Hypothalamus (tissue), 51 donors: ENCODE measurements around the gene C16orf78.

Source experiments
- DNase-seq, 51 donors: peaks; one replicate each; lab custom pipeline; 2025; lab: John Stamatoyannopoulos, UW

The C16orf78 gene

GRCh38 chr16:49427771-49428170 is 54.2 kb downstream of the C16orf78 start:
- no peak for DNase-seq

DNA sequence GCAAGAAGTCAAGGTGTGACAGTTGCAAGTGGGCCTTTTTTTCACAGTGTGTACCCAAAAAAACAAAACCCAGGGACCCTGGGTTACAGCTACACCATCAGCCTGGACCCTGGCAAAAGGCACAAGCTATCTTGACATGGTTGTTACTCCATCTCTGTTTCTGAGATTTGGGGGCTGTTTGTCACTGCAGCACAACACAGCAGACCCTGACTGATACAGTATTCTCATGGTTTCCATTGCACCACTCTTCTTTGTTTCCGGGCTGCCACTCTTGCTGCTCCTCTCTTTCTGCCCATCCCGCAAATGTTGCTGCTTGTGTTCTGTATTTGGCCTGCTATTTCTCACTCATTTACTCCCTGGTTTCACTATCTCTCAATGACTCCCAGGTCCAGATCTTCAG is 55.2 kb downstream of the C16orf78 start:
- no peak for DNase-seq

DNA sequence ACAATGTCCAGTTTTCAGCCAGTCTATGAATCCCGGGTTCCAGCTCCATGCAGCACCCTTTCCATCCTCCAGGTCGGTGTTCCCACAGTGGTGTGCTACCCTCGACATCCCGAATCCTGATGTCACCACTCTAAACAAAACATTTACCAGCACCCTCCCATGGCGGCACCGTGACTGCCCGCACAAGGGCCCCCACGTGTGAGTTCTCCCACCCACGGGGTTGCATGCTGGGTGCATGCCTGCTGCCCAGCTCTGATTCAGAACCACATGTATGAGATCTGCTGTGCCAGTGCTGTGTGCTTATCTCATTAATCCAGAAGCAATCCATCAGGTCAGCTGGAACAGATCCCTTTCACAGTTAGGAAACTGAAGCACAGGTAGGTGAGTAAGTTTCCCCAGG is 57.4 kb downstream of the C16orf78 start:
- DNase-seq: no peak

DNA sequence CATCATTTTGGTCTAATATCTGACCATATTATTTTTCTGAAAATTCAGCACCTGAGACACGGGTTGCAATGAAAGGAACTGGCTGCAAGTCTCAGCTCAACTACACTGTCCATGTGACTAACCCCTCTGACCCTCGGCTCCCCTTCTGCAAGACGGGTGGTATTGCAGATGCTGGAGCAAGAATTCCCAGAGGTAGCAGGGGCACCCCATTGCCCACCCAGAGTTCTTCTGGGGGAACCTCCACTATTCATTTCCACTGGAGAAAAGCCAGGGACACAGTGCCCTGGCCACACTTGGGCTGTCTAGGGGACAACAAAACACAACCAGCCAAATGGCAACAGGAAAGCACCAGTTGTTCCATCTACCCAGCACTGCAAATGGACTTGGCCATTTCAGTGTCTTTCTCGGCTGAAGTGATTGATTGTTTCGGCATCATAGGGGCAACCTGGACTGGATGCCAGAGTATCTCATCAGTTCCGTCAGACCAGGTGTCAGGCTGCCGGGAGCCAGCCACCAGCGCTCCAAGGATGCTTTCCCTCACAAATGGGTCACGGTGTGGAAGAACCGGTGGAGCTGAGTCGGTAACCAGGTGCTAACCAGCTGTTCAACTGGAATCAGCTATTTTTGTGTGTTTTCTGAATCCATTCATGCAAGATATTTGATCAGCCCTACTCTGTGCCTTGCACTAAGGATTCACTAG is 58.1 kb downstream of the C16orf78 start:
- no peak for DNase-seq

DNA sequence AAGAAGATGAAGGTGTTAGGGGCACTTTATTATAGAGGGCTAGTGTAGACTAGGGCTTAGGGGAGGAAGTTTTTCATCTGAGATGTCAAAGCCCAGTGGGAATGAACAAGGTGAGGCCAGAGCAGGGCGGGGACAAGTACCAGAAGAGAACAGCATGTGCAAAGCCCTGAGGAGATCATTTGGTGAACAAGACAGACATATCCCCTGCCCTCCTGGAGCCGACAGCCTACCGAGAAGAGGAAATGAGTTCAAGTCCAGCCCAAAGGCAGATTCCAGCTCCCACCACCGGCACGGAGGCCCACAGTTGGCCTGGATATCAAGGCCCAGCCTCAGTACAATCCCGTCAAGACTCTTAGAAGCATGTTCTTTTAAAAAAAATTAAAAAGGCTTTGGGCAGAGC is 61.1 kb downstream of the C16orf78 start:
- DNase-seq: no peak

- DNase-seq: no peak
Observed at GRCh38 chr16:49436181-49436580, 62.6 kb downstream of the C16orf78 start.

DNA sequence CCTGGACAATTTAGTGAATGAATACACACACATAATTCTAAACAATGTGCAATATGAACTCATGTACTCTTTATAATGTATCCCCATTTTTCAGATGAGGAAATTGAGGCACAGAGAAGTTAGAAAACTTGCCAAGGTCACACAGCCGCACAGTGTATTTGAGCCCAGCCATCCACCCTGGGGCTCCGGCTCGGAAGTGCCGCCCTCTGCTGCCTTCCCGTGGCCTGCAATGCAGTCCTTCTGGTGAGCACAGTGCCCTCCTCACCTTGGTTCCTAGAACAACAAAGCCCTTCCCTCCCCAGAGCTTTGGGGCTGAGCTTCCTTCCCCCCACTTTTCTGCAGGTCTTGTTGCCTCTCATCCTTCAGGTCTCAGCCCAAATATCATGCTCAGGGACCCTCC is 63.7 kb downstream of the C16orf78 start:
- no peak for DNase-seq

- no peak for DNase-seq
Observed at GRCh38 chr16:49439050-49439449, 65.4 kb downstream of the C16orf78 start.

DNA sequence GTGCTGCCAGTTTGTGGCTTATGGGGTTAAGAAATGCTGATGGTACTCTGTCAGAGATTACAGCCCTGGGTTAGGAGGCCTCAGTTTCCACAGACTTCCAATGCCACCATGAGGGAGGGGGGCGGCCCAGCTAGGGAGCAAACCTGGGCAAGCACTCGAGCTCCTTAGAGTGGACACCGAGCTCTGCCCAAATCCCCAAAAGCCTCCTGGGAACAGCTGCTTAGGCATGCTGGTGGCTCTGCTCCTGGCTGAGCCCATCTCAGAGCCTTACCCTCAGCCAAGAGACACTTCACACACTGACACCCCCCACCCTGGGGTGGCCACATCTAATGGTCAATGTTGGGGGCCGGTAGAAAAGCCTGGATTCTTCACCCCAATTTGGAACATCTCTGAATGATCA is 66.1 kb downstream of the C16orf78 start:
- no peak for DNase-seq

DNA sequence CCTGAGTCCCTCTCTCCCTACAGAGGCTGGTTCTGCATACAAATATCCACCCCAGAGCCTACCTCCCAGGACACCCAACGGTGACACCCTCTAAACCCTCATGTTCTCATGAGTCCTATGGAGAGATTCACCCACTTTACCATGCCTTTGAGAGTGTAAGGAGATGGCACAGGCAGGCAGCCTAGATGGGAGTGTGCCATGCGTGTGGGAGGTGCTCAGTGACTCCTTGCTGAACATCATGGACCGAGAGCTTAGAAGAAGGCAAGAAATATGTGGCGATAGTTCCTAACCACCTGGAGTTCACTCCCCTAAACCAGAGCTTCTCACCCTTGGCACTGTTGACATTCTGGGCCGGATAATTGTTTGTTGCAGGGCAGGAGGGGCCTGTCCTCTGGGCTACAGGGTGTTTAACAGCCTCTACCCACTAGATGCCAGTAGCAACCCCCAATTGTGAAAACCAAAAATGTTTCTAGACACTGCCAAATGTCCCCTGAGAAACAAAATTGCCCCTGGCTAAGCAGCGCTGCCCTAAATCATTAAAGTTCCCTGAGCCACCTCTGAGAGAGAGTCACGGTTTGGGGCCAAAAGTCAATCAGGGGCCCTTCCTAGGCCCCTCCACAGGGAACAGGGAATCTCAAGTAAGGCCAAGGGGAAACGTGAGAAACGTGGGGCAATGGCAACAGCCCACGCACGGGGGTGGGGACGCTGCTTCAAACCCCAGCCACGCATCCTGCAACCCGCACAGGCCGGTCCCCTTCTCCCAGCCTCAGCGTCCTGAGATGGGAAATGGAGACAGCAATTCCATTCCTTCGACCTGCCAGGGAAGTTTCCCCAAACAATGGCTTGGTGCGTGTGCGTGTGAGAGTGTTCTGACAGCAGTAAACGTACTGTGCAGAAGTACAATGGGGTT is 66.8 kb downstream of the C16orf78 start:
- DNase-seq: peak in 3 of 51 donors; percentile 3 to 27 (median 4)

GRCh38 chr16:49441366-49441780 is 67.8 kb downstream of the C16orf78 start:
- DNase-seq: peak in 1 of 51 donors; percentile 19

DNA sequence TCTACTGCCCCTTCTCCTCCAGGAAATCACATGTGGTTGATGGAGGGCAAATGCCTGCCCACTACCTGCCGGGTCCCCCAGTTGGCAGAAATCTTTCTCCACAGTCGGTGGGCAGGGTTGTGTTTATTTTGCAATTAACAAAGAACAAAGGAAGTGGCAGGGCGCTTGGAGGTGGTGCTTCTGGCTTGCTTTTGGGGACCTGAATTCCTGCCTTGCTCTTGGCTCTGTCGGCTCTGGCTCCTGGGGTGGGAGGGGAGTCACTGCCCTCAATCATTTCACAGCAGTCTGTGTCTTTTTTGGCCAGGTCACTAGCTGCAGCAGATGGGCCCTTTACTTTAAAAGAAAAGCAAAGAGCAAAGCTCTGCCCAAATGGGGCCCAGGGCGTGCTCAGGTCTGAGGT is 69.2 kb downstream of the C16orf78 start:
- no peak for DNase-seq

GRCh38 chr16:49443576-49443975 is 70.0 kb downstream of the C16orf78 start:
- no peak for DNase-seq

GRCh38 chr16:49446805-49447204 is 73.2 kb downstream of the C16orf78 start:
- DNase-seq: no peak
